D341Med (cell line): ENCODE data around the gene LNPEP.
A peak's percentile ranks its signal among the peaks of the same experiment; 100 is the strongest.

Experiments used
- DNase-seq: peaks from one replicate; pipeline ENCODE4 v3.0.0; 2012; ENCODE audit warnings: low spot score

The LNPEP gene

GRCh38 chr5:96961053-96961452 is 25.2 kb downstream of the LNPEP start:
- no peak for DNase-seq

GRCh38 chr5:96962540-96962991 is 26.7 kb downstream of the LNPEP start:
- no peak for DNase-seq

- peak; percentile 43 for DNase-seq
These were observed 27.4 kb downstream of the LNPEP start for GRCh38 chr5:96963267-96963666.

DNA sequence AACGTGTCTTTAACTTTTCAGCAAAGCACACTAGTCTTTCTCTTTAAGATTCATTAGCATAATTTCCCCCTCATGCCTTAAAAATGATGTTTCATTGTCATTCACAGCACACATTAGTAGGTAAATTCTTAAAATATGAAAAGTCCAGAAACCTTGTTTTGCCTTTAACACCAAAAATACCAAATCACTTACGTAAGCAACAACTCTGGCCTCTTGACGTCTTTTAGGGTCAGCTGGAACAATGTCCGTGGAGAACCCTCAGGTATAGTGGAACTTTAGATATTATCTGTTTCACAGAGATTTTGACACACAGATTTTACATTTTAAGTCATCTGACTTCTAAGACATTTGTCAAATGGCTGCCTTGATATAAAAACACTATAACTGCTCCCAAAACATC is 30.9 kb downstream of the LNPEP start:
- DNase-seq: no peak

DNA sequence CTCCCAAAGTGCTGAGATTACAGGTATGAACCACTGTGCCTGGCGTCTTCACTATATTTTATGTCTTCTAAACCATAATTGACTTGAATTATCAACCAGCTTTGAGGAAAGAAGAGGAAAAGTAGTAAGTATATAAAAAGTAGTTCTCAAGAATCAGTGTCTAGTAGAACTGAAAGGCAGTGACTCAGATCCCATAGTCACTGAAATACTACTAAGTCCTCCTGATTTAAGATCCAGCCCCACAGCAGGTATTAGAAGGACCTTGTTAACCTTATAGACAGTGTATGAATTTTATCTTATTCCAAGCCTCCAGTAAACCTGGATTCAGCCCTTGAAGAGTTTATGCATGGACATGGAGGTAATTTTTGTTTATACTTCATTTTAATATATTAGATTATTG is 31.5 kb downstream of the LNPEP start:
- DNase-seq: no peak

DNA sequence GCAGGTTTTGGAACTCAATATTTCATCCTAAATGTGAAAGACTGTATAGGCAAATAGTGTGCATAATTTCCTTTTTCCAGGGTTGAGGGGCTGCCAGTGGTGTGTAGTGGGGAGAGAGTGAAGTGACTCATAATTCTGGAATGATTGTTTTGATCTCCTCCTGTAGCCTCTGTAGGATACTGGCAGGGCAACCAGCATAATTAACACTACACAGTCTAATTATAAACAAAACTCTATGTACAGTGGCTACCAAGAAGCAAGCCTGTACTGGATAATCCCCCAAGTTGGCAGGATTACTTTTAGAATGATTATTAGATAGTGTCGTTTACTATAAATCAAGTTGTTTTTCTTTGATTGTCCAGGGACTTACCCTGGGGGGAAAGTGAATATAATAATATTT is 32.2 kb downstream of the LNPEP start:
- DNase-seq: peak; percentile 32

GRCh38 chr5:96968614-96969013 is 32.7 kb downstream of the LNPEP start:
- DNase-seq: peak; percentile 37

DNA sequence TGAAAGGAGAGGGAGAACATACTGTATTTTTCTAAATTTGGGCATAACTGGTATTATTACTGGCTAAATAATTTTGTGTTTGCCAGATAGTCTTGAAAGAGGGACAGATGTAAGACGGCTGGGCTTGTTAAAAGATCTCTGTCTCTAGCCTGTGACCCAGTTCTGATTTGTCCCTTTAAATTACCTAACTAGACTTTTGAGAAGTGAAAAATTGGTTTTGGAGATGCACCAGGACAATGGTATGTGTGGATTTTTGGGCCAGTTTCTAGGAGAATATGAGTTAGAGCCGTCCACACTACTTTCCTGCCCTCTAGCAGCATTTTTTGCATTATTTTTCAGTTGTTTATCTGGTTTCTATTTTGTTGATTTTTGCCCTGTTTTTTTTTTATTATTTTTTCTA is 33.5 kb downstream of the LNPEP start:
- no peak for DNase-seq

GRCh38 chr5:96972599-96973334 is 36.9 kb downstream of the LNPEP start:
- no peak for DNase-seq

- DNase-seq: no peak
These were observed 37.9 kb downstream of the LNPEP start for GRCh38 chr5:96973532-96974401.

- DNase-seq: no peak
These were observed 39.8 kb downstream of the LNPEP start for GRCh38 chr5:96975656-96976055.

- DNase-seq: no peak
These were observed 41.3 kb downstream of the LNPEP start for GRCh38 chr5:96977228-96977627.

DNA sequence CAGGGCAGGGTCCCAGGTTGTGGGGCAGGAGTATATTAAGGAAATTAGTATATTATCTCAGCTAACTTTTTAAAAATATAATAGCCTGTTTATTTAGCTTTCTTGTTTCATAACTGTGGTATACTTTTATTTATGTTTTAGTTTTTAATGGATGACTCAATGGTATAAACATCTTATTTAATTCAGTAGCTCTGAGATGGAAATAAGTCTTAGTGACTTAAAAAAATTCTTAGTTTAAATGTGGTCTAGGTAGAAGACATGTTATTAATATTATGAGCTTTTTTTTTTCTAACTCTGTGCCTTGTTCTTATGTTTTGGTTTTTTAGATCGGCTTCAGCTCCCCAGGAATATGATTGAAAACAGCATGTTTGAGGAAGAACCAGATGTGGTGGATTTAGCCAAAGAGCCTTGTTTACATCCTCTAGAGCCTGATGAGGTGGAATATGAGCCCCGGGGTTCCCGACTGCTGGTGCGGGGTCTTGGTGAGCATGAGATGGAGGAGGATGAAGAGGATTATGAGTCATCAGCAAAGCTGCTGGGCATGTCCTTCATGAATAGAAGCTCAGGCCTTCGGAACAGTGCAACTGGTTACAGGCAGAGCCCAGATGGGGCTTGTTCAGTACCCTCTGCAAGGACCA is 43.1 kb downstream of the LNPEP start:
- no peak for DNase-seq

GRCh38 chr5:96984506-96985192 is 48.8 kb downstream of the LNPEP start:
- DNase-seq: no peak

GRCh38 chr5:96986450-96986849 is 50.6 kb downstream of the LNPEP start:
- DNase-seq: no peak

GRCh38 chr5:96990102-96990501 is 54.2 kb downstream of the LNPEP start:
- no peak for DNase-seq

DNA sequence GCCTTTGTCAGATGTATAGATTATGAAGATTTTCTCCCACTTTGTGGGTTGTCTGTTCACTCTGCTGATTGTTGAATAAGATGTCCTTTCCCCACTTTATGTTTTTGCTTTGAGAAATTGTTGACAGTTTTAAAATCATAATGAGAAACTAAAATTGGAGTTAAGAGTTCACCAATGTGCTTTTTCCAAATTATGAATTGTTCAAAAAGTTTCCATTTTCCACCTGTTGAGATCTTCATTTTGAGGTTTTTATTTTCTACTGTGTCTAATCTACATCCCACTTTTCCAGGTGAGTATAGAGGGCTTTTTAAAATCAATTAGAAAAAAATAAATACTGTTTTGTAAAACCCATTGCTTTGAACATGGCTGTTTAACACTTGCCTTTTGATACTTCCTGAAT is 55.8 kb downstream of the LNPEP start:
- no peak for DNase-seq

- no peak for DNase-seq
These were observed 57.9 kb downstream of the LNPEP start for GRCh38 chr5:96993760-96994159.

DNA sequence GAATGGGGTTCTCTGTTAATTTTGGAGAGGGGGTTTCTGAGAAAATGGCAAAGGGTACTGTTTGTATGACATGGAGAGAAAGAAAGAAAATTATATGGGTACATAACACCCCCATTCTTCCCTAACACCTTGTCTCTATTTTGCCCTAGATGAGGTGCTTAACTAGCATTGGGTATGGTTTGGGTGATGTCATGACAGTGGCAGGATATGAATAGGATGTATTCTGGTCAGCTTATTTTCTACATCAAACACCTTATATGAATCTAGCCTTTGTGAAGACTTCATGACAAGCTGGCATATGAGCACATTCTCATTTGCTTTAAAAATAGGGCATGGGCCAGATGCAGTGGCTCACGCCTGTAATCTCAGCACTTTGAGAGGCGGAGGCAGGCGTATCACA is 58.6 kb downstream of the LNPEP start:
- DNase-seq: no peak

- no peak for DNase-seq
These were observed 59.5 kb downstream of the LNPEP start for GRCh38 chr5:96995419-96995818.

- peak; percentile 40 for DNase-seq
These were observed 61.5 kb downstream of the LNPEP start for GRCh38 chr5:96997265-96997859.

DNA sequence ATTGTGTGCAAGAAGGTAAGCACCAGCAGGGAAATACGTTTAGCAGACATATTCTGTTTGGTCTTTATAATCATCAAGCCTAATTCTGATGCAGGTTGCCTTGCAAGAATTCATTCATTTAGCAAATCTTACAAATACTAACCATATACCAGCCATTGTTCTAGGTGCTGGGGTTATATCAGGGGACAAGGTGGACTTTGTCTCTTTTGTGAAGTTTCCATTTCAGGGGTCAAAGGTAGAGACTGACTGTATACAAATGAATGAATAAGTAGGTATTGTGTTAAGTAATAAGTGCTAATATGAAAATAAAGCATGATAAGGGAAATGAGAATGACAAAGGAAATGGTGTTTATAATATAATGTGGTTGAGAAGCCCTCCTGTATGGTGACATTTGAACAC is 64.0 kb downstream of the LNPEP start:
- no peak for DNase-seq
